Activated T-helper 17 cell treated with anti-CD3 and anti-CD28 coated beads, Interleukin-2, amount 50 U/mL, for 72 hours (primary cell): ENCODE results near the gene NBAS. TPM values are rescaled to one million over a fixed set of nuclear protein-coding genes. Genes with fewer than 3 reads are reported as not detected.
A peak's percentile ranks its signal among the peaks of the same experiment; 100 is the strongest.
"Not testable (repeated sequence)": the region's sequence is repeated elsewhere in the genome, so short reads cannot be mapped to it uniquely, and the experiment has no call there.

Source experiments
- ATAC-seq: fragments of 150-1000 bp; cut with Tn5 transposase; replicated peaks from 2 replicates; pipeline ENCODE4 v1.10.0; 2021; ENCODE audit warnings: mild to moderate bottlenecking, moderate library complexity
- H3K27ac Mint-ChIP-seq: one replicate; pipeline ENCODE4 v1.8.0; 2022; ENCODE audit warnings: mixed read lengths
- H3K27me3 Mint-ChIP-seq: one replicate; pipeline ENCODE4 v1.8.0; 2022; ENCODE audit warnings: mixed read lengths
- H3K36me3 Mint-ChIP-seq: one replicate; pipeline ENCODE4 v1.8.0; 2022; ENCODE audit warnings: low read depth, mild to moderate bottlenecking, mixed read lengths
- H3K4me1 Mint-ChIP-seq: one replicate; pipeline ENCODE4 v1.8.0; 2022; ENCODE audit warnings: mixed read lengths
- H3K4me3 Mint-ChIP-seq: one replicate; pipeline ENCODE4 v1.8.0; 2022; ENCODE audit warnings: mild to moderate bottlenecking, mixed read lengths
- H3K9me3 Mint-ChIP-seq: one replicate; pipeline ENCODE4 v1.8.0; 2022; ENCODE audit warnings: mixed read lengths
- total RNA-seq, 2 donors: library from RNA; stranded (reverse); gene quantifications; one replicate each; pipeline ENCODE4 v1.2.3, GENCODE V29; 2022

NBAS gene
- total RNA-seq, 2 donors from 2014 or later: 36.3 to 39.5 TPM

GRCh38 chr2:15262792-15263191 lies 298.3 kb downstream of the NBAS start:
- no peaks in the 10 kb centered on the region for H3K27me3 Mint-ChIP-seq
- H3K9me3 Mint-ChIP-seq: no peaks in the 10 kb centered on the region
- H3K4me1 Mint-ChIP-seq: no peaks in the 10 kb centered on the region
- peaks cover 45% of the 10 kb centered on the region for H3K36me3 Mint-ChIP-seq
- ATAC-seq: no peak
- H3K4me3 Mint-ChIP-seq: no peak overlapping the region
- no peak overlapping the region for H3K27ac Mint-ChIP-seq

- no peaks in the 10 kb centered on the region for H3K27me3 Mint-ChIP-seq
- H3K36me3 Mint-ChIP-seq: peaks cover 45% of the 10 kb centered on the region
- H3K4me1 Mint-ChIP-seq: no peaks in the 10 kb centered on the region
- no peak for ATAC-seq
- no peak overlapping the region for H3K4me3 Mint-ChIP-seq
- no peaks in the 10 kb centered on the region for H3K9me3 Mint-ChIP-seq
- no peak overlapping the region for H3K27ac Mint-ChIP-seq
These were observed 300.3 kb downstream of the NBAS start for GRCh38 chr2:15260835-15261234.

GRCh38 chr2:15260196-15260595 lies 300.9 kb downstream of the NBAS start:
- no peak overlapping the region for H3K27ac Mint-ChIP-seq

GRCh38 chr2:15259356-15259756 lies 301.8 kb downstream of the NBAS start:
- Mint-ChIP-seq H3K9me3 (no peaks in the 10 kb centered on the region), H3K27ac (no peak overlapping the region), H3K4me3 (no peak overlapping the region), H3K36me3 (peaks cover 37% of the 10 kb centered on the region), H3K4me1 (no peaks in the 10 kb centered on the region), H3K27me3 (no peaks in the 10 kb centered on the region)
- no peak for ATAC-seq

More at GRCh38 chr2:15260196-15260595, 300.9 kb downstream of the NBAS start:
- peaks cover 45% of the 10 kb centered on the region for H3K36me3 Mint-ChIP-seq
- no peaks in the 10 kb centered on the region for H3K27me3 Mint-ChIP-seq
- no peak overlapping the region for H3K4me3 Mint-ChIP-seq
- no peaks in the 10 kb centered on the region for H3K9me3 Mint-ChIP-seq
- ATAC-seq: no peak
- no peaks in the 10 kb centered on the region for H3K4me1 Mint-ChIP-seq

- peaks cover 27% of the 10 kb centered on the region for H3K36me3 Mint-ChIP-seq
These were observed 302.7 kb downstream of the NBAS start for GRCh38 chr2:15258385-15258784.

GRCh38 chr2:15253835-15254286 lies 307.3 kb downstream of the NBAS start:
- H3K36me3 Mint-ChIP-seq: peaks cover 20% of the 10 kb centered on the region
- H3K4me3 Mint-ChIP-seq: no peak overlapping the region
- no peak overlapping the region for H3K27ac Mint-ChIP-seq
- no peak for ATAC-seq
- H3K27me3 Mint-ChIP-seq: no peaks in the 10 kb centered on the region
- no peaks in the 10 kb centered on the region for H3K9me3 Mint-ChIP-seq
- H3K4me1 Mint-ChIP-seq: no peaks in the 10 kb centered on the region

More at GRCh38 chr2:15258385-15258784, 302.7 kb downstream of the NBAS start:
- ATAC-seq, H3K4me3 Mint-ChIP-seq, H3K4me1 Mint-ChIP-seq, H3K27ac Mint-ChIP-seq, H3K27me3 Mint-ChIP-seq, H3K9me3 Mint-ChIP-seq: not testable (repeated sequence)

- Mint-ChIP-seq H3K27me3 (no peaks in the 10 kb centered on the region), H3K9me3 (no peaks in the 10 kb centered on the region), H3K27ac (no peak overlapping the region), H3K4me1 (no peaks in the 10 kb centered on the region), H3K36me3 (peaks cover 16% of the 10 kb centered on the region), H3K4me3 (no peak overlapping the region)
- ATAC-seq: no peak
These were observed 307.9 kb downstream of the NBAS start for GRCh38 chr2:15253247-15253646.

- H3K4me1 Mint-ChIP-seq: no peaks in the 10 kb centered on the region
- no peak overlapping the region for H3K27ac Mint-ChIP-seq
- H3K4me3 Mint-ChIP-seq: no peak overlapping the region
- peaks cover 16% of the 10 kb centered on the region for H3K36me3 Mint-ChIP-seq
- no peaks in the 10 kb centered on the region for H3K27me3 Mint-ChIP-seq
- ATAC-seq: no peak
- no peaks in the 10 kb centered on the region for H3K9me3 Mint-ChIP-seq
These were observed 309.4 kb downstream of the NBAS start for GRCh38 chr2:15251753-15252152.

- not testable (repeated sequence) for H3K4me3 Mint-ChIP-seq, ATAC-seq, H3K27me3 Mint-ChIP-seq, H3K4me1 Mint-ChIP-seq, H3K9me3 Mint-ChIP-seq, H3K27ac Mint-ChIP-seq
- H3K36me3 Mint-ChIP-seq: peaks cover 16% of the 10 kb centered on the region
These were observed 310.2 kb downstream of the NBAS start for GRCh38 chr2:15250946-15251345.

GRCh38 chr2:15246870-15247269 lies 314.3 kb downstream of the NBAS start:
- no peaks in the 10 kb centered on the region for H3K9me3 Mint-ChIP-seq
- no peak overlapping the region for H3K4me3 Mint-ChIP-seq
- H3K4me1 Mint-ChIP-seq: peaks cover 14% of the 10 kb centered on the region
- peaks cover 15% of the 10 kb centered on the region for H3K36me3 Mint-ChIP-seq
- H3K27ac Mint-ChIP-seq: no peak overlapping the region
- ATAC-seq: no peak
- H3K27me3 Mint-ChIP-seq: no peaks in the 10 kb centered on the region

- H3K36me3 Mint-ChIP-seq: no peaks in the 10 kb centered on the region
- H3K4me1 Mint-ChIP-seq: peaks cover 14% of the 10 kb centered on the region
- no peak for ATAC-seq
- H3K27me3 Mint-ChIP-seq: no peaks in the 10 kb centered on the region
- H3K27ac Mint-ChIP-seq: no peak overlapping the region
- no peak overlapping the region for H3K4me3 Mint-ChIP-seq
- H3K9me3 Mint-ChIP-seq: no peaks in the 10 kb centered on the region
These were observed 317.4 kb downstream of the NBAS start for GRCh38 chr2:15243762-15244161.

- no peaks in the 10 kb centered on the region for H3K9me3 Mint-ChIP-seq
- peak; percentile 31 for ATAC-seq
- no peak overlapping the region for H3K4me3 Mint-ChIP-seq
- no peak overlapping the region for H3K27ac Mint-ChIP-seq
- peaks cover 16% of the 10 kb centered on the region for H3K4me1 Mint-ChIP-seq
- peaks cover 4% of the 10 kb centered on the region for H3K36me3 Mint-ChIP-seq
- H3K27me3 Mint-ChIP-seq: no peaks in the 10 kb centered on the region
These were observed 318.1 kb downstream of the NBAS start for GRCh38 chr2:15242936-15243461.

- no peak overlapping the region for H3K27ac Mint-ChIP-seq
- H3K36me3 Mint-ChIP-seq: peaks cover 11% of the 10 kb centered on the region
- no peak for ATAC-seq
- H3K4me3 Mint-ChIP-seq: no peak overlapping the region
- peaks cover 18% of the 10 kb centered on the region for H3K4me1 Mint-ChIP-seq
- H3K9me3 Mint-ChIP-seq: no peaks in the 10 kb centered on the region
- no peaks in the 10 kb centered on the region for H3K27me3 Mint-ChIP-seq
These were observed 319.2 kb downstream of the NBAS start for GRCh38 chr2:15241929-15242328.

- no peak for ATAC-seq
- no peaks in the 10 kb centered on the region for H3K9me3 Mint-ChIP-seq
- no peak overlapping the region for H3K4me3 Mint-ChIP-seq
- no peak overlapping the region for H3K27ac Mint-ChIP-seq
- H3K36me3 Mint-ChIP-seq: peaks cover 12% of the 10 kb centered on the region
- peaks cover 18% of the 10 kb centered on the region for H3K4me1 Mint-ChIP-seq
- no peaks in the 10 kb centered on the region for H3K27me3 Mint-ChIP-seq
These were observed 319.9 kb downstream of the NBAS start for GRCh38 chr2:15241201-15241600.

GRCh38 chr2:15238028-15238427 lies 323.1 kb downstream of the NBAS start:
- Mint-ChIP-seq H3K4me3 (no peak overlapping the region), H3K4me1 (peaks cover 8% of the 10 kb centered on the region), H3K27me3 (no peaks in the 10 kb centered on the region), H3K9me3 (no peaks in the 10 kb centered on the region), H3K27ac (no peak overlapping the region), H3K36me3 (peaks cover 39% of the 10 kb centered on the region)
- no peak for ATAC-seq
